Endothelial cell of umbilical vein (primary cell): ENCODE data around the gene RANBP17. TPM values are rescaled to one million over a fixed set of nuclear protein-coding genes. Genes with fewer than 3 reads are reported as not detected.

Source experiments
- BruUV-seq: library from RNA; stranded (reverse); fragments of 400-500 nt; replicated peaks from 2 replicates; lab custom pipeline; 2021; lab: Mats Ljungman, UMichigan
- CTCF ChIA-PET: fragments of 300-600, 350-600 bp; sonication (Branson Sonifier 250); formaldehyde crosslinking; loops from one replicate; lab custom pipeline; 2021; ENCODE audit warnings: antibody characterized with exemption, inconsistent platforms; lab: Charles Lee
- POLR2A ChIA-PET: fragments of 300-600, 350-600 bp; sonication (Branson Sonifier 250); formaldehyde crosslinking; loops from one replicate; lab custom pipeline; 2021; ENCODE audit warnings: antibody characterized with exemption, inconsistent platforms; lab: Charles Lee
- DNase-seq: peaks from one replicate; pipeline ENCODE4 v3.0.0-alpha.2; 2011; ENCODE audit warnings: low read depth, low spot score
- FAIRE-seq: peaks from 2 replicates; lab custom pipeline; 2011; peaks lifted over from hg19 to GRCh38; lab: Jason Lieb, UNC
- H2AFZ ChIP-seq: 2 replicates; pipeline ENCODE4 v1.6.0; 2012; ENCODE audit warnings: low read depth, low read length, control low read depth, inconsistent platforms
- H3K27ac ChIP-seq: 2 replicates; pipeline ENCODE4 v1.5.1; 2011; ENCODE audit warnings: low read depth, mild to moderate bottlenecking, control low read depth, low read length, moderate library complexity; ENCODE audit not compliant: insufficient read depth
- H3K27me3 ChIP-seq, 2 experiments: 2 replicates each; pipeline versions ENCODE4 v1.6.0 to v1.6.1; 2011; ENCODE audit warnings: low read length in 2 of 2, mixed read lengths in 1 of 2; ENCODE audit not compliant: control insufficient read depth in 2 of 2, insufficient read depth in 2 of 2
- H3K36me3 ChIP-seq, 2 experiments: 2 replicates in 1 of 2; 3 replicates in 1 of 2; pipeline ENCODE4 v1.5.1; 2011; ENCODE audit warnings: low read length in 2 of 2, mild to moderate bottlenecking in 1 of 2, moderate library complexity in 1 of 2; ENCODE audit not compliant: control insufficient read depth in 2 of 2, insufficient read depth in 2 of 2; ENCODE audit errors: extremely low read depth in 1 of 2
- H3K4me1 ChIP-seq: 3 replicates; pipeline ENCODE4 v1.5.1; 2011; ENCODE audit warnings: mild to moderate bottlenecking, low read length; ENCODE audit not compliant: control insufficient read depth, insufficient read depth; ENCODE audit errors: extremely low read depth
- H3K4me2 ChIP-seq: 2 replicates; pipeline ENCODE4 v1.6.1; 2011; ENCODE audit warnings: low read length, control low read depth, mixed read lengths; ENCODE audit not compliant: insufficient read depth
- H3K4me3 ChIP-seq, 3 experiments: fragments of 200-600 bp in 1 of 3; sonication (generic), shearing (Covaris generic) in 1 of 3; replicated peaks in 1 of 3; 2 replicates each; pipeline ENCODE4 v1.5.1; 2011 to 2016; ENCODE audit warnings: control low read depth in 3 of 3, low read length in 3 of 3, mild to moderate bottlenecking in 2 of 3, inconsistent platforms in 1 of 3, low read depth in 1 of 3, moderate library complexity in 1 of 3; ENCODE audit not compliant: insufficient read depth in 1 of 3
- H3K79me2 ChIP-seq: 2 replicates; pipeline ENCODE4 v1.6.0; 2012; ENCODE audit warnings: low read length, inconsistent platforms; ENCODE audit not compliant: control insufficient read depth, insufficient read depth
- H3K9ac ChIP-seq: replicated peaks from 2 replicates; pipeline ENCODE3; 2011; ENCODE audit warnings: low read length, control low read depth; ENCODE audit not compliant: insufficient read depth; ENCODE audit errors: extremely low read depth
- H3K9me1 ChIP-seq: replicated peaks from 3 replicates; pipeline ENCODE4 v1.6.0; 2011; ENCODE audit warnings: mild to moderate bottlenecking, low read length; ENCODE audit not compliant: control insufficient read depth, insufficient read depth; ENCODE audit errors: extremely low read depth
- H3K9me3 ChIP-seq: replicated peaks from 2 replicates; pipeline ENCODE4 v1.5.1; 2012; ENCODE audit warnings: low read length, inconsistent platforms; ENCODE audit not compliant: control insufficient read depth, insufficient read depth
- H4K20me1 ChIP-seq: replicated peaks from 2 replicates; pipeline ENCODE3; 2011; ENCODE audit warnings: mild to moderate bottlenecking, low read length; ENCODE audit not compliant: control insufficient read depth, insufficient read depth; ENCODE audit errors: extremely low read depth
- CTCF ChIP-seq, 2 donors: IDR thresholded peaks; 1 replicate in 1 of 2; 2 replicates in 1 of 2; pipeline ENCODE4 v1.5.1; 2011; ENCODE audit warnings: low read length in 2 of 2, mild to moderate bottlenecking in 2 of 2, moderate library complexity in 2 of 2, control low read depth in 1 of 2, inconsistent platforms in 1 of 2, low read depth in 1 of 2; ENCODE audit not compliant: insufficient read depth in 1 of 2; ENCODE audit errors: extremely low read depth in 1 of 2
- EZH2 ChIP-seq: IDR thresholded peaks from 2 replicates; pipeline ENCODE4 v1.6.1; 2012; ENCODE audit warnings: borderline replicate concordance, low read depth, mild to moderate bottlenecking, moderate library complexity, low read length, inconsistent platforms; ENCODE audit not compliant: severe bottlenecking
- FOS ChIP-seq: IDR thresholded peaks from 2 replicates; pipeline ENCODE4 v1.6.1; 2011; ENCODE audit warnings: mild to moderate bottlenecking, low read length, moderate library complexity, borderline replicate concordance; ENCODE audit not compliant: insufficient read depth
- JUN ChIP-seq: IDR thresholded peaks from 2 replicates; pipeline ENCODE4 v1.6.1; 2011; ENCODE audit warnings: borderline replicate concordance, low read depth; ENCODE audit not compliant: insufficient read length, insufficient read depth
- MAX ChIP-seq: IDR thresholded peaks from 2 replicates; pipeline ENCODE4 v1.6.1; 2011; ENCODE audit not compliant: insufficient read depth, insufficient read length
- MYC ChIP-seq: IDR thresholded peaks from one replicate; pipeline ENCODE4 v1.6.1; 2011; ENCODE audit warnings: mild to moderate bottlenecking, low read depth, low read length
- POLR2AphosphoS5 ChIP-seq: IDR thresholded peaks from 2 replicates; pipeline ENCODE4 v1.6.1; 2012; ENCODE audit warnings: low read depth, mild to moderate bottlenecking, control low read depth, low read length, moderate library complexity; ENCODE audit not compliant: insufficient read depth
- dilution Hi-C: fragments of 300-500 bp; cut with MboI; formaldehyde crosslinking; loops from one replicate; pipeline ENCODE4 v1.15.0; 2019; ENCODE audit warnings: low sequenced_read_pairs; ENCODE audit not compliant: extremely low pct_ligation_motif_present
- intact Hi-C: fragments of 100-400 bp; cut with micrococcal nuclease; formaldehyde crosslinking; loops from one replicate; pipeline ENCODE4 v1.10.0; 2022
- polyA plus RNA-seq, 4 experiments: library from polyadenylated mRNA; depleted of rRNA in 3 of 4; stranded (reverse) in 3 of 4; unstranded in 1 of 4; fragments of >200 nt; gene quantifications; 2 replicates each; pipeline versions ENCODE4 v1.2.1 to v1.2.3, GENCODE V29; 2011 to 2012; ENCODE audit warnings: missing spikeins in 1 of 4
- total RNA-seq: library from RNA; stranded (reverse); gene quantifications from 2 replicates; pipeline ENCODE4 v1.2.3, GENCODE V29; 2021

RANBP17 gene
- total and polyA plus RNA-seq, 2 donors (not counting 3 experiments of a cell fraction or from before 2014, with no cell fraction given), result 5.6 to 13.6 TPM

- FAIRE-seq, result no peak
- no peak for TF ChIP-seq FOS
- TF ChIP-seq EZH2, result no peak
- no peak for TF ChIP-seq CTCF (IDR thresholded peaks at IDR 0.05; ENCODE audit: extremely low read depth in 1 of 2, insufficient read depth in 1 of 2, low read depth in 1 of 2, low read length in 2 of 2)
- no peak for TF ChIP-seq POLR2AphosphoS5
- no peak for TF ChIP-seq JUN
- no peak for TF ChIP-seq MYC
- no peak for TF ChIP-seq MAX
- dilution Hi-C loops (no loop called here), intact Hi-C loops (no loop called here)
- no peak for DNase-seq
- Histone ChIP-seq H4K20me1 (no peaks in the 10 kb centered on the region), H3K9me1 (no peaks in the 10 kb centered on the region), H3K9ac (no peak overlapping the region), H3K27ac (no peak overlapping the region), H3K27me3 (no peaks in the 10 kb centered on the region), H3K4me1 (no peaks in the 10 kb centered on the region), H3K4me3 (no peak overlapping the region), H3K9me3 (no peaks in the 10 kb centered on the region), H3K4me2 (no peak overlapping the region), H3K79me2 (no peaks in the 10 kb centered on the region), H3K36me3 (no peaks in the 10 kb centered on the region), H2AFZ (no peak overlapping the region)
- ChIA-PET POLR2A (no interaction called here), CTCF (interaction anchor here (1.2 kb wide), 1 partner anchor 10 kb away, joined by 3 read pairs; no protein-coding TSS in a partner anchor)
- BruUV-seq, result no TSS peak
These were observed 241.2 kb downstream of the RANBP17 start for GRCh38 chr5:171102877-171103610.
